GM19193 (cell line): ENCODE measurements around the gene ENOX1.

Experiments
- POLR2A ChIP-seq: IDR thresholded peaks from 4 replicates; pipeline ENCODE4 v1.6.1; 2011; ENCODE audit not compliant: insufficient read depth, insufficient read length; ENCODE audit errors: extremely low read depth

Gene ENOX1

GRCh38 chr13:43573802-43574514, 212.8 kb downstream of the ENOX1 start:
- no peak for TF ChIP-seq POLR2A

GRCh38 chr13:43573361-43573740, 213.4 kb downstream of the ENOX1 start:
- TF ChIP-seq POLR2A: no peak

GRCh38 chr13:43572656-43573360, 214.0 kb downstream of the ENOX1 start:
- TF ChIP-seq POLR2A: no peak

GRCh38 chr13:43569658-43570057, 217.1 kb downstream of the ENOX1 start:
- no peak for TF ChIP-seq POLR2A

- TF ChIP-seq POLR2A: no peak
Measured at GRCh38 chr13:43567608-43568007, 219.2 kb downstream of the ENOX1 start.

GRCh38 chr13:43564952-43565351, 221.8 kb downstream of the ENOX1 start:
- TF ChIP-seq POLR2A: no peak

- no peak for TF ChIP-seq POLR2A
Measured at GRCh38 chr13:43561081-43561480, 225.7 kb downstream of the ENOX1 start.

GRCh38 chr13:43558939-43559338, 227.8 kb downstream of the ENOX1 start:
- TF ChIP-seq POLR2A: no peak

GRCh38 chr13:43558326-43558725, 228.4 kb downstream of the ENOX1 start:
- TF ChIP-seq POLR2A: no peak

- TF ChIP-seq POLR2A: no peak
Measured at GRCh38 chr13:43555667-43556066, 231.1 kb downstream of the ENOX1 start.

- no peak for TF ChIP-seq POLR2A
Measured at GRCh38 chr13:43551897-43552456, 234.8 kb downstream of the ENOX1 start.

GRCh38 chr13:43546816-43547215, 240.0 kb downstream of the ENOX1 start:
- no peak for TF ChIP-seq POLR2A

- TF ChIP-seq POLR2A: no peak
Measured at GRCh38 chr13:43546251-43546650, 240.5 kb downstream of the ENOX1 start.

- no peak for TF ChIP-seq POLR2A
Measured at GRCh38 chr13:43545317-43545874, 241.4 kb downstream of the ENOX1 start.

GRCh38 chr13:43544631-43545030, 242.1 kb downstream of the ENOX1 start:
- TF ChIP-seq POLR2A: no peak

- TF ChIP-seq POLR2A: no peak
Measured at GRCh38 chr13:43544011-43544410, 242.8 kb downstream of the ENOX1 start.
